Neural cell (in vitro differentiated cells): ENCODE measurements around the gene PYGO1. TPM values are rescaled to one million over a fixed set of nuclear protein-coding genes. Genes with fewer than 3 reads are reported as not detected.

ENCODE experiments used
- H2AFZ ChIP-seq: fragments of 200-600, 300-800 bp; sonication (generic), shearing (Covaris generic); 2 replicates; pipeline ENCODE4 v1.6.0; 2014; ENCODE audit warnings: low read depth, mild to moderate bottlenecking, antibody characterized with exemption, low read length, moderate library complexity
- H3F3A ChIP-seq: fragments of 200-600 bp; shearing (Covaris generic); 2 replicates; pipeline ENCODE4 v1.6.1; 2016; ENCODE audit warnings: mild to moderate bottlenecking, moderate library complexity, mixed read lengths, antibody characterized with exemption, low read length; ENCODE audit not compliant: insufficient read depth, poor library complexity, severe bottlenecking
- H3K27ac ChIP-seq: fragments of 200-600, 300-800 bp; sonication (generic), shearing (Covaris generic); 2 replicates; pipeline ENCODE4 v1.5.1; 2014; ENCODE audit warnings: mild to moderate bottlenecking, low read length, moderate library complexity
- H3K27me3 ChIP-seq: fragments of 300-800, 200-600 bp; sonication (generic), shearing (Covaris generic); 2 replicates; pipeline ENCODE4 v1.6.0; 2014; ENCODE audit warnings: mild to moderate bottlenecking, low read depth, low read length, moderate library complexity; ENCODE audit not compliant: insufficient read depth
- H3K36me3 ChIP-seq: fragments of 300-800, 200-600 bp; sonication (generic), shearing (Covaris generic); 2 replicates; pipeline ENCODE4 v1.5.1; 2014; ENCODE audit warnings: mild to moderate bottlenecking, antibody characterized with exemption, low read length, moderate library complexity; ENCODE audit not compliant: insufficient read depth
- H3K4me2 ChIP-seq: fragments of 300-800, 200-600 bp; sonication (generic), shearing (Covaris generic); 2 replicates; pipeline ENCODE4 v1.6.0; 2014; ENCODE audit warnings: mild to moderate bottlenecking, low read length
- H3K4me3 ChIP-seq: fragments of 300-800, 200-600 bp; sonication (generic), shearing (Covaris generic); 2 replicates; pipeline ENCODE4 v1.5.1; 2014; ENCODE audit warnings: mild to moderate bottlenecking, low read length, moderate library complexity
- H3K79me2 ChIP-seq: fragments of 200-600 bp; shearing (Covaris generic); replicated peaks from 2 replicates; pipeline ENCODE4 v1.6.0; 2014; ENCODE audit warnings: mild to moderate bottlenecking, low read length, moderate library complexity; ENCODE audit not compliant: insufficient read depth
- H3K9ac ChIP-seq: fragments of 300-800, 200-600 bp; sonication (generic), shearing (Covaris generic); 2 replicates; pipeline ENCODE4 v1.6.1; 2016; ENCODE audit warnings: mild to moderate bottlenecking, low read length, mixed read lengths
- H3K9me2 ChIP-seq: fragments of 200-600 bp; shearing (Covaris generic); 2 replicates; pipeline ENCODE4 v1.6.1; 2016; ENCODE audit warnings: mild to moderate bottlenecking, low read length, mixed read lengths; ENCODE audit not compliant: insufficient read depth
- H3K9me3 ChIP-seq: fragments of 200-600, 300-800 bp; sonication (generic), shearing (Covaris generic); 2 replicates; pipeline ENCODE4 v1.6.1; 2016; ENCODE audit warnings: mild to moderate bottlenecking, mixed run types, low read length, moderate library complexity, mixed read lengths
- H4K20me1 ChIP-seq: fragments of 200-600 bp; shearing (Covaris generic); 2 replicates; pipeline ENCODE4 v1.6.1; 2016; ENCODE audit warnings: mild to moderate bottlenecking, mixed run types; ENCODE audit not compliant: insufficient read depth
- CTCF ChIP-seq: fragments of 450-650 bp; IDR thresholded peaks from 2 replicates; pipeline ENCODE4 v1.5.1; 2014; ENCODE audit warnings: antibody characterized with exemption, mild to moderate bottlenecking, moderate library complexity; ENCODE audit not compliant: poor library complexity, severe bottlenecking
- EP300 ChIP-seq: fragments of 450-650 bp; conservative IDR thresholded peaks from 2 replicates; pipeline ENCODE4 v1.6.1; 2014; ENCODE audit warnings: antibody characterized with exemption, mild to moderate bottlenecking, moderate library complexity; ENCODE audit not compliant: poor library complexity, severe bottlenecking
- EZH2 ChIP-seq: fragments of 200-600, 300-800 bp; shearing (Covaris generic), sonication (generic); IDR thresholded peaks from 2 replicates; pipeline ENCODE4 v1.6.1; 2014; ENCODE audit warnings: antibody characterized with exemption, low read length, borderline replicate concordance, mild to moderate bottlenecking; ENCODE audit not compliant: insufficient read depth, poor library complexity, severe bottlenecking
- MXI1 ChIP-seq: fragments of 450-650 bp; conservative IDR thresholded peaks from 2 replicates; pipeline ENCODE4 v1.6.1; 2014; ENCODE audit warnings: antibody characterized with exemption, mild to moderate bottlenecking; ENCODE audit not compliant: poor library complexity, severe bottlenecking
- POLR2AphosphoS5 ChIP-seq: IDR thresholded peaks from 2 replicates; pipeline ENCODE4 v1.6.1; 2012
- RAD21 ChIP-seq: fragments of 450-650 bp; conservative IDR thresholded peaks from 2 replicates; pipeline ENCODE4 v1.6.1; 2014; ENCODE audit warnings: antibody characterized with exemption, mild to moderate bottlenecking, moderate library complexity
- REST ChIP-seq: IDR thresholded peaks from 2 replicates; pipeline ENCODE4 v1.6.1; 2012; ENCODE audit warnings: borderline replicate concordance
- SMC3 ChIP-seq: fragments of 450-650 bp; conservative IDR thresholded peaks from 2 replicates; pipeline ENCODE4 v1.6.1; 2014; ENCODE audit warnings: antibody characterized with exemption, mild to moderate bottlenecking, moderate library complexity; ENCODE audit not compliant: poor library complexity
- TAF1 ChIP-seq: IDR thresholded peaks from 2 replicates; pipeline ENCODE4 v1.6.1; 2012; ENCODE audit warnings: low read depth
- polyA plus RNA-seq: library from polyadenylated mRNA; depleted of rRNA; stranded (reverse); fragments of >200 nt; gene quantifications from 2 replicates; pipeline ENCODE4 v1.2.3, GENCODE V29; 2014

Gene PYGO1
- polyA plus RNA-seq, 1 donor from 2014 or later: 27.6 TPM

- H3K4me2 ChIP-seq: no peak overlapping the region
- H3K36me3 ChIP-seq: no peaks in the 10 kb centered on the region
- no peaks in the 10 kb centered on the region for H3K9me2 ChIP-seq
- H3K9ac ChIP-seq: no peak overlapping the region
- TF ChIP-seq POLR2AphosphoS5: no peak
- TF ChIP-seq MXI1: no peak
- no peak for TF ChIP-seq SMC3
- H2AFZ ChIP-seq: no peak overlapping the region
- no peaks in the 10 kb centered on the region for H3F3A ChIP-seq
- no peak overlapping the region for H3K27ac ChIP-seq
- H3K4me3 ChIP-seq: no peak overlapping the region
- H4K20me1 ChIP-seq: no peaks in the 10 kb centered on the region
- H3K27me3 ChIP-seq: no peaks in the 10 kb centered on the region
- no peaks in the 10 kb centered on the region for H3K9me3 ChIP-seq
- no peaks in the 10 kb centered on the region for H3K79me2 ChIP-seq
These were observed 45.6 kb upstream of the PYGO1 start for GRCh38 chr15:55633731-55634130.

- H3F3A ChIP-seq: no peaks in the 10 kb centered on the region
- no peaks in the 10 kb centered on the region for H3K9me3 ChIP-seq
- no peak overlapping the region for H3K4me3 ChIP-seq
- no peaks in the 10 kb centered on the region for H4K20me1 ChIP-seq
- TF ChIP-seq MXI1 (no peak), SMC3 (no peak), RAD21 (no peak), TAF1 (no peak), POLR2AphosphoS5 (no peak), EZH2 (no peak), REST (no peak), CTCF (no peak), EP300 (no peak)
- H3K79me2 ChIP-seq: no peaks in the 10 kb centered on the region
- H3K27ac ChIP-seq: no peak overlapping the region
- no peaks in the 10 kb centered on the region for H3K36me3 ChIP-seq
- no peak overlapping the region for H3K4me2 ChIP-seq
- H3K27me3 ChIP-seq: no peaks in the 10 kb centered on the region
- no peaks in the 10 kb centered on the region for H3K9me2 ChIP-seq
- H2AFZ ChIP-seq: no peak overlapping the region
- no peak overlapping the region for H3K9ac ChIP-seq
These were observed 44.3 kb upstream of the PYGO1 start for GRCh38 chr15:55632434-55632833.

GRCh38 chr15:55630858-55631257 is 42.7 kb upstream of the PYGO1 start:
- Histone ChIP-seq H4K20me1 (no peaks in the 10 kb centered on the region), H2AFZ (no peak overlapping the region), H3K9me3 (no peaks in the 10 kb centered on the region), H3K4me3 (no peak overlapping the region), H3K9ac (no peak overlapping the region), H3K9me2 (no peaks in the 10 kb centered on the region), H3K79me2 (no peaks in the 10 kb centered on the region), H3F3A (no peaks in the 10 kb centered on the region), H3K27ac (no peak overlapping the region), H3K4me2 (no peak overlapping the region), H3K27me3 (no peaks in the 10 kb centered on the region), H3K36me3 (no peaks in the 10 kb centered on the region)
- TF ChIP-seq RAD21 (no peak), SMC3 (no peak), EP300 (no peak), EZH2 (no peak), TAF1 (no peak), POLR2AphosphoS5 (no peak), REST (no peak), CTCF (no peak), MXI1 (no peak)
